Putamen (tissue), 1 donor: ENCODE results near the gene RCAN2.
A peak's percentile ranks its signal among the peaks of the same experiment; 100 is the strongest.

Experiments used
- DNase-seq: peaks from one replicate; pipeline ENCODE4 v3.0.0-alpha.2; 2016; ENCODE audit warnings: low spot score

RCAN2 gene

DNA sequence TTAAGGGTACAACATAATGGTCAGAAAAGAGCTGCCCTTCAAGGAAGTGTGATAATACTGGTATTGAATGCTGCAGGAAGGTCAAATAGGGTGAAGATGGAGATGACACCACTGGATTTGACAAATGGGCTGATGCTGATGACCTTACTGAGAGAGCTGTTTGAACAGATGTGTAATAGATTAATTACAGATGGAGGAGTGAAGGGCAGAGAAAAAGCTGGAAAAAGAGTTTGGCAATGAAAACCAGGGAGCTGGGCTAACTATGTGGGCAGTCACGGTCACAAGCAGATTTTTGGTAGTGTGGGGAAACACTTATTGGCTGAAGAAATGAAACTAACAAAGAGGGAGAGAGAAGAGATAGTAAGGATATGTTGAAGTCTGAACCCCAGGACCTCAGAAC lies 236.9 kb downstream of the RCAN2 start:
- DNase-seq: no peak

DNA sequence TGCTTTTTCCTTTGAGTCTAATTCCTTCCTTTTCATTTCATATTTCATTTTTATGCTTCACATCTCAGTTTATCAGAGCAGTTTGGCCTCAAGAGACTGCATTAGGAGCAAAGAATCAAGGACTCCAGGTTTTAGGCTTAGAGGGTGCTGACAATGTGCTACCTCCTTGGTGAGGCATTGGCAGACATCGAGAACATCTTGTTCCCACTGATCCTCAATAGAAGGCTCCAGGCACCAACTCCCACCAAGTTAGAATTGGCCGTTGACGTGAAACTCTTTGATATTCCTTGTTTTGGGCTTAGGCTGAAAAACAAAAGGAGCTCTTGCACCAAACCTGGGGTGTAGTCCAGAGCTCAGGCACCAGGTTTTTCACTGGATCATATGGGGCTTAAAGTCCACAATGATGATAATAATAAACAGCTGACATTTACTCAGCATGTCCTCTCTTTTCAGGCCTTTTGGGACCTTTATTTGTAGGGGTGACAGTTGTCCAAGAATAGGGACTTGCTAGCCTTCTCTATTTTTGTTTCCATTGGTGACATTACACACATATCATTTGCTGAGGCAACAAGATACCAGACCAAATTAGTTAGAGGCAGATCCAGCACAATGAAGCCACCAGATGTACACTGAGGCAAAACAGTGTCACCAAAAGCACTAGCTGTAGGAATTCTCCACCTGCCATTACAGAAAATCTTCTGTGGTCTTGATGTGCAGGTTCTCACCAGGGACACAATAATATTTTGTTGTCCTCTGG lies 239.5 kb downstream of the RCAN2 start:
- no peak for DNase-seq

DNA sequence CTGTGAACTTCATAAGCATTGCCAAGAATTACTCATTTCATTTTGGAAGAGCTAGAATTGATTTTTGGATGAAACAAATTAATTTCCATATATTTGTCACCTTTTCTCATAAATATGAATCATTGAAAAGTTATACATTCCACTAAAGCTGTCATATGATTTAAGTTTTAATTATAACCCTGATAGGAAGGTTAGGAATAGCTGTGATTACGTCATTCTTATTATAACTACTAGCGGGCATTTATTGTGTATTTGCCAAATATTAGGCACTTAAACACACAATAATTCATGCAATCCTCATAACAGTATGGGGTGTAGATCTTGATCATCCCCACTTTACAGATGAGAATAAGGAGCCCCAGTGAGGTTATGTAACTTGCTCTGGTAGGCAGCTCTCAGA lies 243.1 kb downstream of the RCAN2 start:
- DNase-seq: no peak

GRCh38 chr6:46246727-46247126 lies 244.5 kb downstream of the RCAN2 start:
- DNase-seq: no peak

- DNase-seq: no peak
These were observed 245.2 kb downstream of the RCAN2 start for GRCh38 chr6:46246081-46246480.

- DNase-seq: no peak
These were observed 246.6 kb downstream of the RCAN2 start for GRCh38 chr6:46244670-46245069.

GRCh38 chr6:46243754-46244153 lies 247.5 kb downstream of the RCAN2 start:
- no peak for DNase-seq

- DNase-seq: no peak
These were observed 248.3 kb downstream of the RCAN2 start for GRCh38 chr6:46242921-46243320.

DNA sequence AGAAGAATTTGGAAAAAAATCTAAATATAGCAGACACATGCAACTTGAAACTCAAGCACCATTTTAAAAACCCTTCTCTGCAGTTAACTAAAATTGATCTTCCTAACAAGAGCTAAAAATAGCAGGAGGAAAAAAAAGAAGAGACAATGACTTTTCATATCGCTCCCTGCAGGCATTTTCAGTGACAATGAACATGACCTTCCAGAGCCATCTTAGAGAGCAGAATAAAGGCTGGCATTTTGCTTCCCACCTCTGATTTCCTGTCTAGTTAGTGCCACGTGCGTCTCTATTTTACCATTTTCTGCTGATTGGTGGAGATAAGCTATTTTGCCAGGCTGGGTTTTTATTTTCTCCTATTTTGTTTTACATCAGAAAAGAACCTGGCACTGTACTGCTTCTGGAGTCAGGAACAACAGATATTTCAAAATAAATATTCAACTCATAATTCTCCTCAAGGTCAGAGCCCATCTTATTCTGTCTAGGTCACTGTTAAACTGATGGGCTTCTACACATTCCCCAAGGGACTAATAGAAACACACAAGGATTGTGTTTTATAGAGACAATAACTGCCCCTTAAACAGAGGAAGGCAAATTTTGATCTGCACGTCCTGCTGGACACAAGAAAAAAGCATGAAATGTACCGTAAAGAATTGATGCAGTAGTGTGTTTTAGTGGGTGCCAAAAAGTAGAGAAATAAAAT lies 250.2 kb downstream of the RCAN2 start:
- DNase-seq: peak; percentile 32

GRCh38 chr6:46236752-46237151 lies 254.5 kb downstream of the RCAN2 start:
- DNase-seq: no peak

DNA sequence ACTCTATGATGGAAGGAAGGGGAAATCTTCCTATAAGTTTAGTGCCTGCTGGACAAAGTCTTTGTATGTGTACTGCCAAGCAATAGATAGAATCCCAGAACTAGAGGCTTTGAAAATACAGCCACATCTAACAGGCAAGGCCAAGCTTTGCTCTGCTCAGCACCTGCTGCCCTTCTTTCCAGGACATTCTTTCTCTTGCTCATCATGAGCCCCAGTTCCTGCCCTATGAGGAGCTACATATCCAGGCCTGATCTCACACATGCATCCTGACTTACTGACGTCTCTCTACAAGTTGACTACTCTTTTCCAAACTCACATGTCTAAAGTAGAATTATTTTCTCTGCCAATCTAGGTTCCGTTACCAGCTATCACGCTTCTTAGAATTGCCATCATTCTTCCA lies 256.0 kb downstream of the RCAN2 start:
- no peak for DNase-seq

DNA sequence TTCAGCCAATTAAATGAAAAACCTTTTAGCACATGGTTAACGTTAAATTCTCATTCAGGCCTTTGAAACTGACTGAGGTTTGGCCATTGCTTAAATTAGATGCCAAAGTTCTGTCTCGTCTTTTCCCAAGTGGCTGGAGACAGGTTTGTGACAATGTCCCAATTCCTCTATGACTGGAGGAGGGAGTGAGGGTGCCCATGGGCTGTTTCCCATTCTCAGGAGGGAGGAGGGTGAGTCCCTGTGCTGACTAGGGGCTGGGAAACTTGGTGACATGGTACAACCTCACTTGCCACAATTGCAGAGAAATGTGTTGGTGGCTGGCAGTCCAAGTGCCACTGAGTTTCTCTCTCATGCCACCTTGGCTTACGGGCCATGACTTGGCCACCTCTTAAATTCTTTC lies 256.5 kb downstream of the RCAN2 start:
- DNase-seq: no peak

DNA sequence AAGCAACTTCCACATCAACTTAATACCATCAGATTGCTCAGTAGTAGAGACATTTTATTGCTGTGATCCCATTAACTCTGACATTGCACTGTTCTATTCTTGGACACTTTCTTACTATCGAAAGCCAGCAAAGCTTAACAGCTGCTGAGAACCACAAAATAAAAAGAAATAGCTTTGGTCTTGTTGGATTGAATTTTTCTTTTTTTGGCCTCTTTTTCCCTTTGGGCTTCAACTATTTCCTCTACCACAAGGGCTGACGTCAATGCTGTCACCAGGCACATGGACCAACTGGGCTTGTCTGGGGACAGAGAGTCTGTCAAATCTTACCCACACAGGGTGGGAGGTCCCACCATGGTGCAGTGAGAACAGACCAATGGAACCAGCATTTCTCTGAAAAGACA lies 257.1 kb downstream of the RCAN2 start:
- no peak for DNase-seq

DNA sequence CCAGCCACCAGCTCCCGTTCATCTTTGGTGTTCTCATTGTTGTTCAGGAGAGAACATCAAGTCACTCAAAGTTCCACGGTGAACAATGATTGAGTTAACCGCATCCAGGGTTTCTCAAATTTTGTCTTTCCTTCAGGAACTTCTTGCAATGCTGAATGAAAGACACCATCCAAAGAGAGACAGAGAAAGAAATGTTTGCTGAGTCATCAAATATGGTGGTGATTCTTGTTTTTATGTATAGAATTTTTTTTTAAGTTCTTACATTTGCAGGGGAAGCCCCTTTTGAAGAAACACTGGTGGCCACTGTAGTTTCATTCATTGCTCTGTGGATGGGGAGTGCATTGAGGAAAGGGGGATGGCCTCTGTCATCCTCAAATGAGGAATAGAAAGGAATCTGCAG lies 258.1 kb downstream of the RCAN2 start:
- no peak for DNase-seq

- DNase-seq: no peak
These were observed 269.0 kb downstream of the RCAN2 start for GRCh38 chr6:46222286-46222685.

- DNase-seq: peak; percentile 71
These were observed 269.9 kb downstream of the RCAN2 start for GRCh38 chr6:46221222-46221793.

DNA sequence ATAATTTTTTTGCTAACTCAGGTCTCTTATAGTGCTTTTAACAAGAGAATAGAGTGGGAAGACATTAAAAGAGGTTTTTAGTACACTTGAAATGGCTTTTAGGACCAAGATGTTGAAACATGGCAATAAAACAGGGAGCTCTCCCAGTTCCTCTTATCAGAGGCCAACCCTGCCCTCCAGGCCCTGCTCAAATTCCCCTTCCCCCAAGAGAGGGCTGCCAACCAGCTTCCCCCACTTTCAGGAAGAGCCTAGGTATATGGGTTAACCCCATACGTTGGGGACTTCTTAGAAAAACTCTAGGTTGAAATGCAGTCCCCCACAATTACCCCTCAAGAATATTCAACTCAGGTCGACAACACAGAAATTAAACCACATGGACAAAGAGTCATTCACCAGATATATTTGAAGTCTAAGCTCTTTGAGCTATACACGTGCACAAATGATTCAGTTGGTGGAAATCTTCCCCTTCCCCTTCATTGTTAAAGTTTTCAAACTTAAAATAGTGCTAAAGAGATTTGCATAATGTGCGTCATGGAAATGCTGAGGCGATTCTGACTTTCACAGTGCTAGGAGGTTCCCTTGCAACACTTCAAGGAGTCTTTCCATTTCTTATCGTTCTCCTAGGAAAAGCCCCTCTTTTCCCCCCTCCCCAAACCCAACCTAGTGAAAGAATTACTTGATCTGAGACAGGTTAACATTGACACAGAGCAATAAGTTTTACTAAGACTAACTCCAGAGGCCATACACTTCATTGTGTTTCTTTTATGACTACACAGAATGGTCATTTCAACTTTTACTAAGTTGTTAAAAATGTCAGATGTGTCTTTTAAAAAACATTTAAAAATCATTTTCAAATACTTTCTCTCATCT lies 270.7 kb downstream of the RCAN2 start:
- no peak for DNase-seq

DNA sequence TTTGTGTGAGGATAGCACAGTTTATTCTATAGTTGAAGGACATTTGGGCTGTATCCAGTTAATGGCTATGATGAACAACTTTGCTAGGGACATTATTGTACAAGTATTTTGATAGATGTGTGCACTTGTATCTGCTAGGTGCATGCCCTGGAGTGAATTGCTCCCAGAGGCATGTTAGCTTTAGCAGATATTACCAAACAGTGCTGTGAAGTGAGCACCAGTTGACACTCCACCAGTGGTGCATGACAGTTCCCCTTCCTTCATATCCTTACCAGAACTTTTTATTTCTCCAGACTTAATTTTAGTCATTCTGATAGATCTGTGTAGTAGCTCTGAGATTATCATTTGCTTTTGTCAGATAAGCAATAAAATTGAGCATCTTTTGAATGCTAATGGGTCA lies 271.6 kb downstream of the RCAN2 start:
- DNase-seq: no peak

DNA sequence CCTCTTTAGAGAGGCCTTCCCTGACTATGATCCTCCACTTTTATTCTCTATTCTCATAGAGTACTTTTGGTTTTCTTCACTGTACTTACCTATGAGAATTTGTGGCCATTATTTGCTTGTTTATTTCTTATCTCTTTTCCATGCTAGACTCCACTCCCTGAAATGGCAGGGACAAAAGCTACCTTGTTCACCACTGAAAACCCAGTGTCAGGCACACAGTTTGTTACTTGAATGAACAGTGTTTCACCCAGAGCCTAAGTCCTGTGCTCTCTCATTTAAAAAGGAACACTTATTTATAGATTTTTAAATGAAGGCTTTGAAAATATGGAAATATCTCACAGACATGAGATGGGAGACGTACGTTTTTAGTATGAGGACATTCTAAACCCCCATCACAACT lies 272.8 kb downstream of the RCAN2 start:
- no peak for DNase-seq

GRCh38 chr6:46217671-46218131 lies 273.5 kb downstream of the RCAN2 start:
- DNase-seq: peak; percentile 70

GRCh38 chr6:46216879-46217278 lies 274.4 kb downstream of the RCAN2 start:
- no peak for DNase-seq

GRCh38 chr6:46215777-46216176 lies 275.5 kb downstream of the RCAN2 start:
- no peak for DNase-seq
